Upper lobe of left lung (tissue), 4 donors: ENCODE data around the gene CNOT4.

Experiments
- EP300 ChIP-seq, 4 donors: sonication (generic); formaldehyde crosslinking; IDR thresholded peaks; one replicate each; pipeline ENCODE4 v1.5.1; 2017; ENCODE audit warnings: antibody characterized with exemption in 4 of 4, control low read depth in 2 of 4
- POLR2A ChIP-seq, 4 donors: fragments of 450-650 bp; IDR thresholded peaks; one replicate each; pipeline ENCODE4 v1.5.1; 2016 to 2017; ENCODE audit warnings: antibody characterized with exemption in 4 of 4, mild to moderate bottlenecking in 2 of 4
- POLR2AphosphoS5 ChIP-seq, 2 donors: sonication (generic); formaldehyde crosslinking; IDR thresholded peaks; one replicate each; pipeline ENCODE4 v1.5.1; 2017; ENCODE audit warnings: antibody characterized with exemption in 2 of 2
- TF ChIP-seq, protein P1 (sequence below), 6 experiments: fragments of 450-650 bp in 4 of 6; fragments of 200-600 bp in 2 of 6; sonication (generic) in 2 of 6; IDR thresholded peaks; one replicate each; pipeline ENCODE4 v1.5.1; 2016 to 2019; ENCODE audit warnings: antibody characterized with exemption in 6 of 6

DNA sequence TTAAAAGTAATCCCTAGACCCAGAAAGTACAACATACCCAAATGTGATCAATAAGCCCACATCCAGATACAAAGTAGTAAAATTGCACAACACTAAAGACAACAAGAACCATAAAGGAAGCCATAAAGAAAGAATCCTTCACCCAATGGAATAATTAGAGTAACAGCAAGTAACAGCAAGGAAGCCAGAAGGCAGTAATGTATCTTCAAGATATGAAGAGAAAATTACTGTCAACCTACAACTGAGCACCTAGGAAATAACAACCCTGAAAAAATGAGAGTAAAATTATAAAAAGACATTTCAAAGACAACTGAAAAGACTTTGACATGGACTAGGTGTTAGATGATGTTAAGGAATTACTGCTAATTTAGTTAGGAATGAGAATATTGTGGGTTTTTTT, 60.5 kb downstream of the CNOT4 start:
- TF ChIP-seq, protein P1, sequence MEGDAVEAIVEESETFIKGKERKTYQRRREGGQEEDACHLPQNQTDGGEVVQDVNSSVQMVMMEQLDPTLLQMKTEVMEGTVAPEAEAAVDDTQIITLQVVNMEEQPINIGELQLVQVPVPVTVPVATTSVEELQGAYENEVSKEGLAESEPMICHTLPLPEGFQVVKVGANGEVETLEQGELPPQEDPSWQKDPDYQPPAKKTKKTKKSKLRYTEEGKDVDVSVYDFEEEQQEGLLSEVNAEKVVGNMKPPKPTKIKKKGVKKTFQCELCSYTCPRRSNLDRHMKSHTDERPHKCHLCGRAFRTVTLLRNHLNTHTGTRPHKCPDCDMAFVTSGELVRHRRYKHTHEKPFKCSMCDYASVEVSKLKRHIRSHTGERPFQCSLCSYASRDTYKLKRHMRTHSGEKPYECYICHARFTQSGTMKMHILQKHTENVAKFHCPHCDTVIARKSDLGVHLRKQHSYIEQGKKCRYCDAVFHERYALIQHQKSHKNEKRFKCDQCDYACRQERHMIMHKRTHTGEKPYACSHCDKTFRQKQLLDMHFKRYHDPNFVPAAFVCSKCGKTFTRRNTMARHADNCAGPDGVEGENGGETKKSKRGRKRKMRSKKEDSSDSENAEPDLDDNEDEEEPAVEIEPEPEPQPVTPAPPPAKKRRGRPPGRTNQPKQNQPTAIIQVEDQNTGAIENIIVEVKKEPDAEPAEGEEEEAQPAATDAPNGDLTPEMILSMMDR (IDR thresholded peaks at IDR 0.05): no peak
- TF ChIP-seq POLR2A (IDR thresholded peaks at IDR 0.05) (no peak), POLR2AphosphoS5 (IDR thresholded peaks at IDR 0.05) (no peak), EP300 (IDR thresholded peaks at IDR 0.05) (no peak)
